GM18498 (cell line): ENCODE results near the gene RAB33B.
A peak's percentile ranks its signal among the peaks of the same experiment; 100 is the strongest.
"Not testable (repeated sequence)": the region's sequence is repeated elsewhere in the genome, so short reads cannot be mapped to it uniquely, and the experiment has no call there.

Experiments
- ATAC-seq: cut with Tn5 transposase; IDR thresholded peaks from one replicate; pipeline ENCODE4 v1.9.1; 2021; ENCODE audit warnings: mild to moderate bottlenecking, moderate library complexity; ENCODE audit not compliant: unreplicated experiment

Gene RAB33B

DNA sequence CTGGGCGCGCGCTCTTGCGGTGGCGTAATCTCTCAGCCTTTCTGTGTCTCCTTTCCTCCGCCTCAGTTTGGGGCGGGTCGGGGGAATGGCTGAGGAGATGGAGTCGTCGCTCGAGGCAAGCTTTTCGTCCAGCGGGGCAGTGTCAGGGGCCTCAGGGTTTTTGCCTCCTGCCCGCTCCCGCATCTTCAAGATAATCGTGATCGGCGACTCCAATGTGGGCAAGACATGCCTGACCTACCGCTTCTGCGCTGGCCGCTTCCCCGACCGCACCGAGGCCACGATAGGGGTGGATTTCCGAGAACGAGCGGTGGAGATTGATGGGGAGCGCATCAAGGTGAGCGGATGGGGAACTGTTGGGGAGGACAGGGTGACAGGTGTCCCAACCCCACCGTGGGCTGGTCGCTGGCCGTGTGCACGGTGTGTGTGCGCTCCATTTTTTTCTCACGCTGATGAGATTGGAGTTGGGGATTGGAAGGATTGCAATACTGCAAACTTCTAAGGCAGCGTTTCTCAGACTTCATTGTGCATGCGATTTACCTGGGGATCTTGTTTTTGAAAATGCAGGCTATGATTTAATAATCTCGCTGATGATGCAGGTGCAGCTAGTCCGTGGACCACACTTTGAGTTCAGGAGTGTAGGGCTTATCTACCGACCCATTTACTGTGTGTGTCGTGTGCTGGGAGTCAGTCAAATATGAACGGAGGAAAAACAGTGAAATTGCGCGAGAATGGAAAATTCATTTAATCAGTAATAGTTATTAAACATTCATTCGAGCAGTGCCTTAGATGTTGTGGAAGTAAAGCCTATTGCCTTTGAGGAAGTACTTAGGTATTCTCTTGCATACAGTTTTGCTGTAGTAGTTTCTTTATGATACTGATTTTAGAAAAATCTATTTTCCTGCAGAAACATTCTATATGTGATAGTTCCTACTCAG lies at the start of gene RAB33B:
RAB33B (plus strand) TSS at position 11 of the 935 bp plus-strand sequence; CDS start at position 86, 75 bp downstream.
- ATAC-seq: peak; percentile 3

DNA sequence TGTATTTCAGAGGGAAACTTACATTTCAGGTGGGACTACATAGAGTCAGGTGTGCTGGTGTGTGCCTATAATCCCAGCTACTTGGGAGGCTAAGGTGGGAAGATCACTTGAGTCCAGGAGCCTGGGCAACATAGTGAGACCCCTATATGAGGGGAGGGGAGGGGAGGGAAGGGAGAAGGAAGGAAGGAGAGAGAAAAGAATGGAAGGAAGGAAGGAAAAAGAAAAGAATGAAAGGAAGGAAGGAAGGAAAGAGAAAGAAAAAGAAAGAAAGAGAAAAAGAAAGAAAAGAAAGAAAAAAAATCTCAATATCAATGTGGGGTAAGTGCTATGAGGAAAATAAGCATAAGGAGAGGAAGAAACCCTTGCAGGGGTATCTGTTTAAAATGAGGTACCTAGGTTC lies 43.6 kb upstream of the RAB33B start:
- no peak for ATAC-seq

DNA sequence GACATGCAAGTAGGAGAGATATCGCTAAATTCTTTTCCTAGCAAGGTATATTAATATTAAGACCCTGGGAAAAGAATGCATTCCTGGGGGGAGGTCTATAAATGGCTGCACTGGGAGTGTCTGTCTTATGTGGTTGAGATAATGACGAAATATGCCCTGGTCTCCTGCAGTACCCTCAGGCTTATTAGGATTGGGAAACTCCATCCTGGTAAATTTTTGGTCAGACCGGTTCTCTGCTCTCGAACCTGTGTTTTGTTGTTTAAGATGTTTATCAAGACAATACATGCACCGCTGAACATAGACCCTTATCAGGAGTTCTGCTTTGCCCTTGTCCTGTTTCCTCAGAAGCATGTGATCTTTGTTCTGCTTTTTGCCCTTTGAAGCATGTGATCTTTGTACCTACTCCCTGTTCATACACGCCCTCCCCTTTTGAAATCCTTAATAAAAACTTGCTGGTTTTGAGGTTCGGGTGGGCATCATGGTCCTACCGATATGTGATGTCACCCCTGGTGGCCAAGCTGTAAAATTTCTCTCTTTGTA lies 39.2 kb upstream of the RAB33B start:
- not testable (repeated sequence) for ATAC-seq

DNA sequence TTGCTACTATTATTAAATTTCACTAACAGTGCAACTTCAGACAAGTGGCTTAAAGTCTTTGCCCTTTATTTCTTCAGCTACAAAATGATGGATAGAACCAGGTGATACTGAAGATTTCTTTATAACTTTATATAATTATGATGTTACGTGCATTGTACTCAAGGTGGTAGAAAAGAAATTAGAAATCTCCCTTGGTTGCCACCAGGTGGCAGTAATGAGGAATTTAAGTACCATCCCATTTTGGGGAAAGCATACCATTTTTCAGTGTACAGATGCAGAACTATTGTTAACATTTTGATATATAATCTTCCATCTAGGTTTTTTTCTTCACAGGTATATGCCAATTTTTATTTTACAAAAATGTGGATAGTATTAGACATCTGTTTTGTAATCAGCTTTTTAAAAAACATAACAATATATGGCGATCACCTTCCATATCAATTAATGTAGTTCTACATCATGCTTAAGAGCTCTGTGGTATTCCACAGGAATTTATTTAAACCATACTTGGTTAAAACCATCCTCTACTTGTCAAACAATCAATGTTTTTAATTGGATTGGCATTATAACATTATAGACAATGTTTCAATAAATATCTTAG lies 37.7 kb upstream of the RAB33B start:
- ATAC-seq: no peak

DNA sequence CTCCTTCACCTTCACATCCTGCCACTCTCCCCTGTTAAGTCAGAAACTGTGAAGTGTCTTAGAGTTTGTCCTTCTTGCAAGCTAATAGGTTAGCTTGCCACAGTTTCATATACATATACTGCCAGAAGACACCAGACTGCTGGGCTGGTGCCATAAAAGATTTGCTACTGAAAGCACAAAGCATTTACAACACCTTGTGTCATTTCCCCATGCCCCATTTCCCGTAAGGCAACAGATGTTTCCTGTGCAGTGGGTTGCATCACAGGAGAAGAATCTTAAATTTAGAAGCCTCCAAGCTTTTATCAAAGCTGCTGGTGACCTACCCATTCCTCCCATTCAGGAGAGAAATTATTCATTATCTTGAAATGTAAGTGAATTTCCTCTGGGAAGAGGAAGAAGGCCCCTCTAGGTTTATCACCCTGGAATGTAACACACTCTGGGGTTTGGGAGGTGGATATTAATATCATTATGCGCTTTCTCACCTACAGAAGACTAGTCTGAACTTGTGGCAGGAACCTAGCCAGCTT lies 34.5 kb upstream of the RAB33B start:
- peak; percentile 88 for ATAC-seq

DNA sequence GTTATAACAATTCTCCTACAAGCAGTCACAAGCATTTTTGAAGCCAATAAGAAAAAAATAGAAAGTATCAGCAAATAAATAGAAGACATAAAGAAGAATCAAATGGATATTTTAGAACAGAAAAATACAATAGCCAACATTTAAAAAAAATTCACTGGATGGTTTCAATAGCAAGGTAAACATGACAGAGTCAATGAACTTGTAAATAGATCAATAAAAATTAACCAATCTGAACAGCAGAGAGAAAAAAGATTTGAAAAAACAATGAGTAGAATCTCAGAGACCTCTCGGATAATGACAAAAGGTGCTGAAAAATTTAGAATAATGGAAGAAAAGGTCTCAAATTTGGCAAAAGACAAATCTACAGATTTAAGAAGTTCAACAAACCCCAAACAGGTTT lies 33.3 kb upstream of the RAB33B start:
- ATAC-seq: no peak

DNA sequence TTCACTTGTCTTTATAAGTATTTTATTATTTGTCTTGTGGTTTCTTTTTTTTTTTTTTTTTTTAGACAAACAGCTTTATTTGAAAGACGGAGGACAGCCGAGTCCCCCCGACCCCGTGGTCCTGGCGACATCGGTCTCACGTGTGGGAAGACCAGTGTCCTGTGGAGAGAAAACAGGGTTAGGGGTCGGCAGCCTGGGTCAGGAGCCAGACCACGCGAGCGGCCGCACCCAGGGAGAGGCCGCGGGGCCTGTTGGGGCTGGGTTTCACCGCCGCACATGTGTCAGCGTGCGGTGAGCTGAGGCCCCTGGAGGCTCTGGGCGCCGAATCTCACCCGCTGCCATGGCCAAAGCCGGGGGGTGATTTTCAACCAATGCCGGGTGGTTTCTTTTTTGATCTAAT lies 17.8 kb upstream of the RAB33B start:
- no peak for ATAC-seq

DNA sequence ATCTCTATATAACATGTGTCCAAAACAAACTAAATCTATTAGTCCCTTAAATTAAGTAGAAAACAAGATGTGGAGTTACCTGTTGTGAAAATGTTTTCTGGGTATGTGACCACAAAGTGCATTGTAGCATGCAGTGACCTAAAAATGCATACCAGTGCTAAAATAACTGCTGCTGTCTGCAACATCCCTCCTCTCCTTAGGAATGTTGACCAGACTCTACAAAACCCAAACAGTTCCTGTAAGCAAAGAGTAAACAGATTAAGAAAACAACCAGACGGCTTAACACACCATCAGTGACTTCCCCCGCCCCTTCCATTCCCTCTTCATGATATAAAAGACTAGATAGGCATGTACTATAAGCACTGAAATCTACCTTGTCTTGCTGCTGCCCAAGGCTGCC lies 15.8 kb upstream of the RAB33B start:
- no peak for ATAC-seq

DNA sequence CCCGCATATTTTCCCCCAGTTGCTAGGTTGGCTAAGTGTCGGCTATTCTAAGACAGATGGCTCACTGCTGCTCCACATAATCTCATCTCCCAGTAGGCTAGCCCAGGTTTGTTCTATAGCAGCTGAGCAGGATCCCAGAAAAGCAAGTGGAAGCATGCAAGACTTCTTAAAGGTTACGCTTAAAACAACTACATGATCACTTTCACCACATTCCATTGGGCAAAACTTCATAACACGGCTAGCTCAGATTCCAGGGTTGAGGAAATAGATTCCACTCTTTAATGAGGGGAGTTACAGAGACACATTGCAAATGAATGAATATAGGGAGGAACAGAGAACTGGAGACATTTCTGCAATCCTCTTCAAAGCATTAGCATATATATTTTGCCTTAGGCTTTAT lies 12.9 kb upstream of the RAB33B start:
- no peak for ATAC-seq

DNA sequence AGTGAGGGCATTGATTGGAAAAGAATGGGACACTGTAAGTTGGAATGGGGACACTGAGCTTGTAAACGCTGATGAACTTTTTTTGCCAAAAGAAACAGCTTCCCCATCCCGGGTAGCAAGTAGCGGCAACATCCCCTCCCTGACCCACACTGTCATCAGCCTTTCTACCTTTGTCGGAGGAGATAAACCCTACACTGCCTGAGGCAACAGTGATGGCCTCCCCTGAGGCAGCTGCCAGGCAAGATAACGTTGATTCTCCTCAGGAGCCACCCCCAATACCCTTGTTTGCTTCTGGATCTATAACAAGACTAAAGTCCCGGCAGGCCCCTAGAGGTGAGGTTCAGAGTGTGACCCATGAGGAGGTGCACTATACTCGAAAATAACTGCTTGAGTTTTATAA lies 10.3 kb upstream of the RAB33B start:
- ATAC-seq: no peak

DNA sequence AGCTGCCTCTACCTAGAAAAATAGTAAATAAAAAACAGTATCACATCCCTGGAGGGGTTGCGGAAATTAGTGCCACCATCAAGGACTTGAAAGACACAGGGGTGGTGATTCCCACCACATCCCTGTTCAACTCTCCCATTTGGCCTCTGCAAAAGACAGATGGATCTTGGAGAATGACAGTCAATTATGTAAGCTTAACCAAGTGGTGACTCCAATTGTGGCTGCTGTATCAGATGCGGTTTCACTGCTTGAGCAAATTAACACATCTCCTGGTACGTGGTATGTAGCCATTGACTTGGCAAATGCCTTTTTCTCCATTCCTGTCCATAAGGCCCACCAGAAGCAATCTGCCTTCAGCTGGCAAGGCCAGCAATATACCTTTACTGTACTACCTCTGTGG lies 9.0 kb upstream of the RAB33B start:
- not testable (repeated sequence) for ATAC-seq

DNA sequence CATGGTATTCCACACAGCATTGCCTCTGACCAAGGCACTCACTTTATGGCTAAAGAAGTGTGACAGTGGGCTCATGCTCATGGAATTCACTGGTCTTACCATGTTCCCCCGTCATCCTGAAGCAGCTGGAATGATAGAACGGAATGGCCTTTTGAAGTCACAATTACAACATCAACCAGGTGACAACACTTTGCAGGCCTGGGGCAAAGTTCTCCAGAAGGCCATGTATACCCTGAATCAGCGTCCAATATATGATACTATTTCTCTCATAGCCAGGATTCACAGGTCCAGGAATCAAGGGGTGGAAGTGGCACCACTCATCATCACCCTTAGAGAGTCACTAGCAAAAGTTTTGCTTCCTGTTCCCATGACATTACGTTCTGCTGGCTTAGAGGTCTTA lies 6.8 kb upstream of the RAB33B start:
- ATAC-seq: not testable (repeated sequence)

DNA sequence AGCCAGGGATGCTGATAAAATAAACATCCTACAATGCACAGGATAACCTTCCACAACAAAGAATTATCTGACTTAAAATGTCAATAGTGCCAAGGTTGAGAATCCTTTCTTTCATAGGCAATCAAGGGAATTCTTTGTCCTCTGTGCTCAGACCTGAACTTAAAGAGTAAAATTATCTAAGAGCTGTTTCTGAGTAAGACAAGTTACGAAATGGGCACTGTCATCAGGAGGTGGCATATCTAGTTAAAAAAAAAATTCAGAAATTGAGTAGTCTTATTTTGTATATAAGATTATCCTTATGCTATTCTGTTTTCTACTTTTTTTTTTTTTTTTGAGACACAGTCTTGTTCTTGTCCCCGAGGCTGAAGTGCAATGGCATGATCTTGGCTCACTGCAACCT lies 3.3 kb upstream of the RAB33B start:
- ATAC-seq: no peak

DNA sequence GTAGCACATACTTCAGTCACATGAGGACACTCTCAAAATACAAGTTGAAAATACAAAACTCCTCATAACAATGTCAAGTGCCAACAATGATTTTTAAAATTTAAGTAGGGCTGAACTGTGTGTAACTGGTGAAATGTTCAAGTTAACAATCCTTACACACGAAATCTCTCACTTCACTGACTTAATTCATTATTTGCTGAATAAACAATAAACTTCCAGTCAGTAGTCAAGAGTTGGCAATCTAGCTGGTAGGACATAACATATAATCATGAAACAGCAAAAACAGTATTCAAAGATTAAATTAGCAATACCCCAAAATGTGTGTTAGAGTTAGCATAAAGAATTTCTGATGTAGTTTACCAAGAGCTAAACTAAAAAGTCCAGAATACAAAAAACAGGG lies 1.9 kb upstream of the RAB33B start:
- ATAC-seq: no peak

DNA sequence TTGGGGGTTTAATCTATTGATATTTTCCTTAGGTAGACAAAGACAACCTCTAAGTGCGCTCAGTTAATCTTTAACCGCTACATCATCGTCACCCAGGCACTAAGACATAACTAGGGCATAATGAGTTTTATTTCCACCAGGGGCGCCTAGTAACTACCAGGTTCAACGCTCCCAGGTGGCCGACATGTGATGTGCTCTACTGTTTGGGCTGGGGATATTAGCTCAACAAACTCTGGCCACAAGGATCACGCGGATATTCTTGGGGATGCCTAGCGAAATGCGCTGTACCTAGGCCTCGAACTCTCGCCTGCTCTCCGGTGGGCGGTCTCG lies 915 bp upstream of the RAB33B start:
- peak; percentile 51 for ATAC-seq

DNA sequence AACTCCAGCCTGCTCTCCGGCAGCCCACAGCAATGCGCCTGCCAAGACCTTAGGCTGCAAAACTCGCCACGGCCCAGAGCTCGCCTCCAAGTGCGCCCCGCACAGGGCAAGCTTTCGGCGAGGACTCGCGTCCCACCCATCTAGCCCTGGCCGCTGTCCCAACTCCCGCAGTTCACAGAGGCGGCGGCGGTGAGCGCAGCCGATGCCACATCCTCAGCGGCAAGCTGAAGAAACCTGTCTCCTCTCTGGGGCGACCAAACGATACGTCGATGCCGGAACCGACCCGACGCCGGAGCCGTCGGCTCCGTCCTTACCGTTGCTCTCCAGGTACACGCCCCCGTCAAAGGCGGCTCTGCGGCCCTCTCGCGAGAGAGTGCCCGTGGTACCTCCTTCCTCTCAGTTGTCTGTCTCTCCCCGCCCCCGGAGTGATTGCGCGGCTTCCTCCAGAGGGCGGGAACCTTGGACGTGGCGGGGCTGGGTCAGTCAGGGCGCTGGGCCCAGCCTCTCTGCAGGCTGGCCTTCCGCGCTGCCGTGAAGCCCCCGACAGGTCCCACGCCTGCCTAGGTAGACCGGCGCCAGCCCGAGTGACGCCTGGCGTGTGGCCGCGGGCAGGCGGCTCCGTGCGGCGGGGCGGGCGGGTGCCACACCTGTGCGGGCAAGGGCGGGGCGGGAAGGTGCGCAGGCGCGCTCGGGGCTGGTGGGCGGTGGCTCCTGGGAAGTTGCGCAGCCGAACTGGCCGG lies 380 bp upstream of the RAB33B start:
- peak; percentile 92 for ATAC-seq

DNA sequence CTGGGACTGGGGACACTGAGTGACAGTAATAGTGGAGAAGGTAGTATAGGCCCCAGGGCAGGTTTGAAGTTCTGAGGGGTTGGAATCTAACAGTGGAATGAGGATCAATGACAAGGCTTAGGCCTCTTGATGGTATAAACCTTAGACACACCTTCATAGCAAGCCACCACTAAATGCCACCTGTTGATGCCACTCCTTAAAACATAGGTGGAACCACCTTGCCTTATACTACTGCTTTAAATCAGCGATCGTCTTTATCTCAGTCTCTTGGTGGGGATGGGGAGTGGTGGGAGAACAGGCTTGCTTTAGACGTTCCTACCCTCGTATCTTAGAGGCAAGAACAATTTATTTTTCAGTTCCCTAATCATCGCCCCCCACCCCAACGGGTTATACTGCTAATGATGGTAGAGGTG lies 1.2 kb downstream of the RAB33B start:
- ATAC-seq: no peak

DNA sequence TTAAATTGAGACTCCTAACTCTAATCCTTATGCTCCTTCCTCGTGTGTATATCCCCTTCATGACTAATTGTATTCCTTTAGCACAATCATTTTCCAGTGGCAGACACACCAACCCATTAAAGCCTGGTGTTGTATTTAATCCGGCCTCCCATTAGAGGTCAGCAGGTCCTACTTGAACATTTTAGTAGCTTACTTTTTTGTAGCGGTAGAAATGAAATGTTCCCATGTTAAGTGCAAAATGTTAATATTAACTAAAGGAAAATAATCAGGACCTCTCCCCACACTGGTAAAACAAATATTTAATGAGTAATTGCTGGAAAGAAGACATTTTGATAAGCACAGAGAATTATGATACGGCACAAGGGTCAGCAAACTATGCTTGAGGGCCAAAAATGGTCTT lies 3.4 kb downstream of the RAB33B start:
- no peak for ATAC-seq

DNA sequence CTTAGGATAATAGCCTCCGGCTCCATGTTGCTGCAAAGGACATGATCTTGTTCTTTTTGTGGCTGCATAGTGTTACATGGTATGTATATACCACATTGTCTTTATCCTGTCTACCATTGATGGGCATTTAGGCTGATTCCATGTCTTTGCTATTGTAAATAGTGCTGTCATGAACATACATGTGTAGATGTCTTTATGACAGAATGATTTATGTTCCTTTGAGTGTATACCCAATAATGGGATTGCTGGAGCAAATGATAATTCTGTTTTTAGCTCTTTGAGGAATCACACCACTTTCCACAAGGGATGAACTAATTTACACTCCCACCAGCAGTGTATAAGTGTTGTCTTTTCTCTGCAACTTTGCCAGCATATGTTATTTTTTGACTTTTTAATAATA lies 4.6 kb downstream of the RAB33B start:
- ATAC-seq: no peak

DNA sequence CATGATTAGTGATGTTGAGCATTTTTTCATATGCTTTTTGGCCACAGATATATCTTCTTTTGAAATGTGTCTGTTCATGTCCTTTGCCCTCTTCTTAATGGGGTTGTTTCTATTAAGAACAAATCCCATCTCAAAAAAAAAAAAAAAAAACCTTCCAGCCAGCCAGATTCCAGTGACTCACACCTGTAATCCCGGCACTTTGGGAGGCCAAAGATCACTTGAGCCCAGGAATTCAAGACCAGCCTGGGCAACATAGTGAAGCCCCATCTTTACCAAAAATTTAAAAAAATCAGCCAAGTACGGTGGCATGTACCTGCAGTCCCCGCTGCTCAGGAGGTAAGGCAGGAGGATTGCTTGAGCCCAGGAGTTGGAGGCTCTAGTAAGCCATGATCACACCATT lies 5.1 kb downstream of the RAB33B start:
- ATAC-seq: no peak

DNA sequence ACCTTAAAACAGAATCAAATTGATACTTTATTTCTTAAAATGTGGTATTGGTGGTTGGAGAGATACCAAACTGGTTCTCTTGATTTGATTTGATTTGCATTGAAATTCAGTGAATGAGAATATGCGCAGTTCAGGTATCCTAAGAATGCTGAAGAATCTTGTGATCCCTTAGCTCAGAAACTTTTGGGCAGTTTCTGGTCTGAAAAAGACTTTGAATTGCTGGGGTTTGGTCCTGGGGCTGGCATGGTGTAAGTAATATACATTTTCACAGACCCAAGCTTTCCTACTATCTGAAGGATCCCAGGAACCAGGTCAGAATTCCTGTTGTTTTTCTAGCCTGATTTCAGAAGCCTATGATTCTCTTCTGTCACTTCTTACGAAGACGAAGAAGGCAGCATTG lies 6.6 kb downstream of the RAB33B start:
- ATAC-seq: no peak
